B cell (primary cell): ENCODE results near the gene AS3MT. TPM values are rescaled to one million over a fixed set of nuclear protein-coding genes. Genes with fewer than 3 reads are reported as not detected.

Experiments
- ATAC-seq: fragments of 200-7000 bp; cut with Tn5 transposase; one replicate; pipeline ENCODE4 v1.10.0; 2021; ENCODE audit warnings: low read depth, mild to moderate bottlenecking, moderate number of reproducible peaks, moderate library complexity
- CTCF ChIA-PET: fragments of 350-600 bp; sonication (Branson Sonifier 250); formaldehyde crosslinking; loops from one replicate; lab custom pipeline; 2021; ENCODE audit warnings: antibody characterized with exemption, inconsistent platforms; lab: Charles Lee
- POLR2A ChIA-PET: fragments of 350-600 bp; sonication (Branson Sonifier 250); formaldehyde crosslinking; loops from one replicate; lab custom pipeline; 2021; ENCODE audit warnings: antibody characterized with exemption; lab: Charles Lee
- DNase-seq: peaks from one replicate; pipeline ENCODE4 v3.0.0; 2013
- H2AFZ ChIP-seq: 2 replicates; pipeline ENCODE4 v1.6.1; 2012; ENCODE audit warnings: mild to moderate bottlenecking, low read depth, low read length; ENCODE audit not compliant: insufficient read depth, poor library complexity, severe bottlenecking
- H3K27ac ChIP-seq, 2 donors: 1 replicate in 1 of 2; 2 replicates in 1 of 2; pipeline ENCODE4 v1.5.1; 2012 to 2013; ENCODE audit warnings: low read length in 2 of 2, mild to moderate bottlenecking in 2 of 2, moderate library complexity in 1 of 2
- H3K27me3 ChIP-seq, 4 experiments: fragments of 200-600 bp in 1 of 4; sonication (generic) in 1 of 4; replicated peaks in 1 of 4; 1 replicate in 2 of 4; 2 replicates in 2 of 4; pipeline versions ENCODE4 v1.6.1 to v1.7.0; 2013 to 2016; ENCODE audit warnings: low read length in 3 of 4, mild to moderate bottlenecking in 2 of 4, mixed read lengths in 1 of 4, moderate library complexity in 1 of 4; ENCODE audit not compliant: insufficient read depth in 4 of 4, control insufficient read depth in 3 of 4; ENCODE audit errors: control extremely low read depth in 1 of 4
- H3K36me3 ChIP-seq, 2 experiments: replicated peaks in 1 of 2; 1 replicate in 1 of 2; 2 replicates in 1 of 2; pipeline versions ENCODE4 v1.6.1 to v1.7.1; 2013; ENCODE audit warnings: low read length in 1 of 2; ENCODE audit not compliant: insufficient read depth in 2 of 2, control insufficient read depth in 1 of 2; ENCODE audit errors: control extremely low read depth in 1 of 2, extremely low read depth in 1 of 2
- H3K4me1 ChIP-seq, 2 donors: fragments of 200-600 bp in 1 of 2; sonication (generic) in 1 of 2; 1 replicate in 1 of 2; 2 replicates in 1 of 2; pipeline versions ENCODE4 v1.5.1 to v1.6.1; 2013 to 2017; ENCODE audit warnings: low read length in 2 of 2; ENCODE audit not compliant: control insufficient read depth in 2 of 2, insufficient read depth in 2 of 2
- H3K4me2 ChIP-seq: replicated peaks from 2 replicates; pipeline ENCODE3; 2012; ENCODE audit warnings: mild to moderate bottlenecking, low read depth, low read length; ENCODE audit not compliant: poor library complexity, severe bottlenecking
- H3K4me3 ChIP-seq, 5 experiments: fragments of 200-600 bp in 1 of 5; sonication (generic) in 1 of 5; 1 replicate in 3 of 5; 2 replicates in 2 of 5; pipeline versions ENCODE4 v1.5.1 to v1.7.0; 2011 to 2016; ENCODE audit warnings: low read length in 4 of 5, mild to moderate bottlenecking in 4 of 5, low read depth in 2 of 5, control low read depth in 1 of 5, moderate library complexity in 1 of 5; ENCODE audit not compliant: insufficient read depth in 1 of 5; ENCODE audit errors: control extremely low read depth in 1 of 5, extremely low read depth in 1 of 5
- H3K79me2 ChIP-seq: fragments of 200-600 bp; sonication (generic); one replicate; pipeline ENCODE4 v1.6.0; 2016; ENCODE audit warnings: low read length; ENCODE audit not compliant: control insufficient read depth, insufficient read depth
- H3K9ac ChIP-seq: fragments of 200-600 bp; sonication (generic); 2 replicates; pipeline ENCODE4 v1.6.1; 2017; ENCODE audit warnings: mild to moderate bottlenecking, low read length, moderate library complexity
- H3K9me3 ChIP-seq, 3 donors: one replicate each; pipeline versions ENCODE4 v1.6.1 to v1.7.1; 2013; ENCODE audit warnings: low read length in 2 of 3; ENCODE audit not compliant: control insufficient read depth in 2 of 3, insufficient read depth in 1 of 3; ENCODE audit errors: control extremely low read depth in 1 of 3
- H4K20me1 ChIP-seq: 2 replicates; pipeline ENCODE4 v1.6.0; 2012; ENCODE audit warnings: mild to moderate bottlenecking, low read length; ENCODE audit not compliant: insufficient read depth, control insufficient read depth, poor library complexity, severe bottlenecking
- H3K27ac Mint-ChIP-seq: one replicate; pipeline ENCODE4 v1.8.0; 2021; ENCODE audit warnings: mixed read lengths
- H3K27me3 Mint-ChIP-seq: one replicate; pipeline ENCODE4 v1.8.0; 2021; ENCODE audit warnings: mixed read lengths
- H3K4me1 Mint-ChIP-seq: one replicate; pipeline ENCODE4 v1.8.0; 2021; ENCODE audit warnings: mixed read lengths
- H3K4me3 Mint-ChIP-seq: one replicate; pipeline ENCODE4 v1.8.0; 2021; ENCODE audit warnings: mixed read lengths
- H3K9me3 Mint-ChIP-seq: one replicate; pipeline ENCODE4 v1.8.0; 2022; ENCODE audit warnings: mixed read lengths; ENCODE audit not compliant: insufficient read depth
- CTCF ChIP-seq: fragments of 200-600 bp; IDR thresholded peaks from one replicate; pipeline ENCODE4 v1.8.0; 2022; ENCODE audit warnings: antibody characterized with exemption, mild to moderate bottlenecking
- EZH2 ChIP-seq: IDR thresholded peaks from 2 replicates; pipeline ENCODE4 v1.6.1; 2012; ENCODE audit warnings: borderline replicate concordance, low read depth, mild to moderate bottlenecking, moderate library complexity, low read length; ENCODE audit not compliant: insufficient read depth, poor library complexity, severe bottlenecking
- WGBS: methylation state at CpG from one replicate; pipeline ENCODE4 v1.1.5; 2013; ENCODE audit warnings: missing lambda C conversion rate; ENCODE audit not compliant: insufficient coverage; 5-methylcytosine and 5-hydroxymethylcytosine counted together
- intact Hi-C: fragments of 100-400 bp; cut with micrococcal nuclease; formaldehyde crosslinking; loops from one replicate; pipeline ENCODE4 v1.10.0; 2022
- polyA plus RNA-seq: library from polyadenylated mRNA; depleted of rRNA; stranded (reverse); fragments of >200 nt; gene quantifications from 2 replicates; pipeline ENCODE4 v1.2.3, GENCODE V29; 2012
- total RNA-seq, 2 donors: library from RNA; stranded (reverse); fragments of 120-200 nt in 1 of 2; gene quantifications; 1 replicate in 1 of 2; 2 replicates in 1 of 2; pipeline versions ENCODE4 v1.2.3 to v1.2.4, GENCODE V29; 2013 to 2022

Gene AS3MT
- total and polyA plus RNA-seq, 2 donors (not counting 1 experiment from before 2014, with no cell fraction given), result 0.25 TPM; not detected in 1

GRCh38 chr10:102948176-102948575, 78.9 kb downstream of the AS3MT start:
- ChIA-PET POLR2A (no interaction called here), CTCF (no interaction called here)
- Histone ChIP-seq H3K4me3 (no peak overlapping the region), H3K79me2 (no peaks in the 10 kb centered on the region), H3K9me3 (no peaks in the 10 kb centered on the region), H3K4me2 (no peak overlapping the region), H3K27me3 (no peaks in the 10 kb centered on the region), H3K36me3 (no peaks in the 10 kb centered on the region), H2AFZ (no peak overlapping the region), H3K9ac (no peak overlapping the region), H4K20me1 (no peaks in the 10 kb centered on the region), H3K27ac (no peak overlapping the region), H3K4me1 (no peaks in the 10 kb centered on the region)
- ATAC-seq, result no peak
- H3K9me3 Mint-ChIP-seq, result no peaks in the 10 kb centered on the region
- DNase-seq, result no peak
- H3K4me1 Mint-ChIP-seq, result no peaks in the 10 kb centered on the region
- H3K27me3 Mint-ChIP-seq, result no peaks in the 10 kb centered on the region
- H3K4me3 Mint-ChIP-seq, result no peak overlapping the region
- no peak overlapping the region for H3K27ac Mint-ChIP-seq
- intact Hi-C loops, result no loop called here
- no peak for TF ChIP-seq CTCF
- no peak for TF ChIP-seq EZH2
- 98% methylated on average over 4 of the region's 4 CpGs for WGBS

- H3K4me1 ChIP-seq, result no peaks in the 10 kb centered on the region
- intact Hi-C loops, result no loop called here
- no peaks in the 10 kb centered on the region for H3K27me3 ChIP-seq
- ChIA-PET CTCF (no interaction called here), POLR2A (no interaction called here)
- Mint-ChIP-seq H3K4me3 (no peak overlapping the region), H3K27ac (no peak overlapping the region), H3K9me3 (no peaks in the 10 kb centered on the region), H3K4me1 (no peaks in the 10 kb centered on the region), H3K27me3 (no peaks in the 10 kb centered on the region)
- no CpG with 5 or more reads among the region's 3 CpGs for WGBS
- no peaks in the 10 kb centered on the region for H4K20me1 ChIP-seq
- H3K9me3 ChIP-seq, result no peaks in the 10 kb centered on the region
- H3K36me3 ChIP-seq, result no peaks in the 10 kb centered on the region
- H3K4me2 ChIP-seq, result no peak overlapping the region
- no peak overlapping the region for H3K27ac ChIP-seq
- no peak overlapping the region for H3K9ac ChIP-seq
- H2AFZ ChIP-seq, result no peak overlapping the region
- TF ChIP-seq CTCF (no peak), EZH2 (no peak)
- no peaks in the 10 kb centered on the region for H3K79me2 ChIP-seq
- no peak overlapping the region for H3K4me3 ChIP-seq
- DNase-seq (no peak), ATAC-seq (no peak)
These were observed 79.5 kb downstream of the AS3MT start for GRCh38 chr10:102948786-102949185.
